22Rv1 (cell line): ENCODE results near the gene C19orf81.

Experiments used
- H3K27ac ChIP-seq: fragments of 450-650 bp; 2 replicates; pipeline ENCODE4 v1.5.1; 2017
- CTCF ChIP-seq: fragments of 450-650 bp; IDR thresholded peaks from 2 replicates; pipeline ENCODE4 v1.5.1; 2017; ENCODE audit warnings: mild to moderate bottlenecking
- ZFX ChIP-seq: fragments of 450-650 bp; IDR thresholded peaks from 2 replicates; pipeline ENCODE4 v1.6.1; 2017; ENCODE audit warnings: antibody characterized with exemption, borderline replicate concordance

Gene C19orf81

GRCh38 chr19:50654882-50655281 lies 5.6 kb downstream of the C19orf81 start:
- H3K27ac ChIP-seq: peak overlapping the region; percentile 52

DNA sequence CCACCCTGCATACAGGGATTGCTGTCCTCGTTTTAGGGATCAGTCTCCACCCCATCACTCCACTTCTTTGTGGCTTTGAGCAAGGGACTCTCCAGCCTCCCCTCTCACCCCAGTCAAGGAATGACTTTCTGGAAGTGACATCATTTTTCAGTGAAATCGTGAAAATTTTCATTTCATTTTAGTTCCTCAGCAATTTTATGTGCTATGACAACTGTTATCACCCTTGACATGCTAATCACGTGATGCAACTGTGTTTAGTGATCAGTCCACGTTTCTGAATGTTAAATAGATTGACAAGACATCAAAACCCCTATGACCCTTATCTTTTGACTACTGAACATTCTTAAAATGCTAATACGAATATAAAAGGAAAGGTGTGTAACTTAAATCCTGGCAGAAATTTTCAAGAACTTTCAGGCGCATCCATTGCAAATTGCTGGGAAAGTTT lies 8.0 kb downstream of the C19orf81 start:
- TF ChIP-seq ZFX (no peak), CTCF (no peak)
- H3K27ac ChIP-seq: peak overlapping the region; percentile 96

More at GRCh38 chr19:50654882-50655281, 5.6 kb downstream of the C19orf81 start:
- TF ChIP-seq CTCF: no peak
- TF ChIP-seq ZFX: no peak

DNA sequence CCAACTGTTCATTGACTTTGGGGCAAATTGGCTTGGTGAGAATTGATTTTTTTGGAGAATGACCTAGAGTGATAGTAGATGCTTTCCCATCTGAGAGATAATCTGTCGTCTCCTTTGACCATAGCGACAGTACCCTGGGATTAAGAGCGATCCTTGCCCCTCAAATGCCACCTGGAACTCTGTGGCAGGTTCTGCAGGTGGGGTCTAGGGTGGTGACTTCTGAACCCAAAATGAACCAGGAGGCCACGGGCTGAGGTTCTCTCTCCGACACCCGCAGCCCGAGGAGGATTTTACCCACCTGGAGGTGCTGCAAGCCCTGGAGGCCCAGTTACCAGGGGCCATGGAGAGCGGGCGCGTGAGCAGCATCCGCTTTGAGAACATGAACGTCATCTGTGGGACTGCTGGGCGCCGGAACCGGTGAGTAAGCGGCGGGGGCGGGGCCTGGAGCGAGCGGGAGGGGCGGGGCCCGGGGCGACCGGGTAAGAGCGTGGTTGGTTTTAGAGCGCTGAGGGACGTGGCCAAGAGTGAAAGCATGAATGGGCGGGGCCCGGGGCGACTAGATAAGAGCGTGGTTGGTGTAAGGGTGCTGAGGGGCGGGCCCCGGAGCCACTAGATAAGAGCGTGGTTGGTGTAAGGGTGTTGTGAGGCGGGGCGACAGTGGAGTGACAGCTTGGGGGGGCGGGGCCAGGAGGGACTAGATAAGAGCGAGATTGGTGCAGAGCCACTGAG lies 8.6 kb downstream of the C19orf81 start:
- H3K27ac ChIP-seq: peak overlapping the region; percentile 96
- TF ChIP-seq ZFX (no peak), CTCF (no peak)

GRCh38 chr19:50658441-50659317 lies 9.4 kb downstream of the C19orf81 start:
- TF ChIP-seq CTCF: 0 out of 2 replicates have a peak, but pooled peaks have one; percentile 15
- no peak for TF ChIP-seq ZFX
- H3K27ac ChIP-seq: peak overlapping the region; percentile 96

DNA sequence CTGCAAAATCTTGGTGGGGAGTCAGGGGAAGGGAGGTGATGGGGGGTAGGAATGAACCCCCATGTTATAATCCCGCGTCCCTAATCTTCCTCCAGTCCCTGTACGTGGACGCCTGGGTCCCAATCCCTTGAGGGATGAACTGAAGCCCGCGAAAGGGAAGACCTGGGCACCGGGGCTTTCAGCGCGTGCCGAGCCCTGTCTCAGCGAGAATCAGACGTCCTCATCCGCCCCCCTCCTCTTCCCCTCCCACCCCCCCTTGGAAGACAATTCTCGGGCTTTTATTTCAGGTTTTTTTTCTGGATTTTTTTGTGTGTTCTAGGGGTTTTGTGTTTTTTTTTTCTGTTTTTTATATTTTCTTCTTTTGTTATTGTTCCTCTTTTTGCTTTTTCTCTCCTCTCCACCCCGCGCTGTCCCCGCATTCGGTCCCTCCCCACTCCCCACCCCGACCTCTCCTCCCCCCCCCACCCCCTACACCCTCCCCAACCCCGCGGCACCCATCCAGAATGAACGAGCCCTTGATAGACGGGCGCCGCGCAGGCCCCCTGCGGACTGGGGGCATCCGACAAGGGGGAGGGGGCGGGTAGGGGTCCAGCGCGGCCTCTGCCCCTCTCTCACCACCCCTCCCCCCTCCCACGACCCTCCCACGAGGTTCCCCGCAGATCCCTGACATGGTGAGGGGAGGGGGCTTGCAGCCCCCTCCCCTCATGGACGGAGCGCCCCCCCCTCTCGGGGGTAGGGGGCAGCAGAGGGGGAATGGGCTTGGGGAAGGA lies 10.3 kb downstream of the C19orf81 start:
- TF ChIP-seq CTCF (no peak), ZFX (no peak)
- H3K27ac ChIP-seq: peak overlapping the region; percentile 96

DNA sequence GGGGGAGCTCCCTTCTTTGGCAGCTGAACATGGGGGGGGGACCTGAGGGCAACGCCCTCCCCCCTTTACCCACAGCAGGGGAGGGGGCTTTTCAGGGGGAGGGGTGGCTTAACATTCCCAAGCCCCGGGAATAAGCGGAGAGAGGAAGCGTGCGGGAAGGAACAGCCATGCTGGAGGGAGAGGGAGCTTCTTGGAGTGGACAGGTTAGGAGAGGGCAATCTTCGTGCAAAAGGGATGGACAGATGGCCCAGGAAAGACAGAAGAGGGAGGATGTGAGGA lies 10.8 kb downstream of the C19orf81 start:
- no peak overlapping the region for H3K27ac ChIP-seq
- no peak for TF ChIP-seq ZFX
- TF ChIP-seq CTCF: no peak
